Measurements from ENCODE around the gene SH3PXD2A.
A peak's percentile ranks its signal among the peaks of the same experiment; 100 is the strongest.

SH3PXD2A gene

DNA sequence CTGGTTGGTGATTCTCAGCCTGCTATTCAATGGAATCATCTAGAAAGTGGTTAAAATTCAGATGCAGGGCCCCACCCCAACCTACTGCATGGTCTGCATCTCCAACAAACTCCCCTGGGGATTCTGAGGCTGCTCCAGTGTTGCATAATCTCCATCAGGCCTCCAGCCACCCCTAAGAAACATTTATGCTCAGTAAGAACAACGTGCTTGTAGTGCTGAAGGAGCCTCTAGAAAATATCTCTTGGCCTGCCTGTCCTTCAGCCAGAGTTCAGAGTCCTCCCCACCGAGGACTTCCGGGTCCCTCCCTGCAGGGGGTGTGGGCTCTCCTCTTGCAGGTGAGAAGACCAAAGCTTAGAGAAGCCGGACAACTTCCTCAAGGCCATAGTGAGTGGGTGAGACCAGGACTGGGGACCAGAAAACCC is 159.8 kb downstream of the SH3PXD2A start:
- peaks cover 23% of the 10 kb centered on the region for H3K4me1 ChIP-seq
- TF ChIP-seq, protein P1, sequence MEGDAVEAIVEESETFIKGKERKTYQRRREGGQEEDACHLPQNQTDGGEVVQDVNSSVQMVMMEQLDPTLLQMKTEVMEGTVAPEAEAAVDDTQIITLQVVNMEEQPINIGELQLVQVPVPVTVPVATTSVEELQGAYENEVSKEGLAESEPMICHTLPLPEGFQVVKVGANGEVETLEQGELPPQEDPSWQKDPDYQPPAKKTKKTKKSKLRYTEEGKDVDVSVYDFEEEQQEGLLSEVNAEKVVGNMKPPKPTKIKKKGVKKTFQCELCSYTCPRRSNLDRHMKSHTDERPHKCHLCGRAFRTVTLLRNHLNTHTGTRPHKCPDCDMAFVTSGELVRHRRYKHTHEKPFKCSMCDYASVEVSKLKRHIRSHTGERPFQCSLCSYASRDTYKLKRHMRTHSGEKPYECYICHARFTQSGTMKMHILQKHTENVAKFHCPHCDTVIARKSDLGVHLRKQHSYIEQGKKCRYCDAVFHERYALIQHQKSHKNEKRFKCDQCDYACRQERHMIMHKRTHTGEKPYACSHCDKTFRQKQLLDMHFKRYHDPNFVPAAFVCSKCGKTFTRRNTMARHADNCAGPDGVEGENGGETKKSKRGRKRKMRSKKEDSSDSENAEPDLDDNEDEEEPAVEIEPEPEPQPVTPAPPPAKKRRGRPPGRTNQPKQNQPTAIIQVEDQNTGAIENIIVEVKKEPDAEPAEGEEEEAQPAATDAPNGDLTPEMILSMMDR (IDR thresholded peaks at IDR 0.05; ENCODE audit: low read depth, low read length): no peak
- H3K27me3 ChIP-seq: no peaks in the 10 kb centered on the region
- no peak for DNase-seq
- H3K36me3 ChIP-seq: no peaks in the 10 kb centered on the region
- no peak overlapping the region for H3K4me3 ChIP-seq (ENCODE audit: low read depth, low read length)
- no peaks in the 10 kb centered on the region for H3K9me3 ChIP-seq

DNA sequence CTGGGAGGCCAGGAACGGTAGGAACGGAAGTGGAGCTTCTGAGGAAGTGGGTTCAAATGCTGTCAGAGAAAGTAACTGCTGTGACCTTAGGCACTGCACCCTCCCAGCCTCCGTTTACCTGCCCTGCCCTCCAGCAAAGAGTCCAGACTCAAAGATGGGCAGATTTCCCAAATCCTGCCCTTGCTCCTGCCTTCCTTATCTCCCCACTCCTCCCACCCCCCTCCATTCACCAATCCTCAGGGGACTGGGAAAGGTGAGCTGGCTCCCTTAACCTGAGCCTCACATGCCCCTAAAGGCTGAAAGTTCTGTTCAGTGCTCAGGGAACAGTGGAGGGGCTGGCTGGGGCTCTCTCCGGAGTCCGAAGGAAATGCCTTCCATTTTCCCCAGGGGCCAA is 161.6 kb downstream of the SH3PXD2A start:
- no peak for DNase-seq
- TF ChIP-seq, protein P1 (IDR thresholded peaks at IDR 0.05; ENCODE audit: low read depth, low read length): no peak
- no peaks in the 10 kb centered on the region for H3K36me3 ChIP-seq
- no peaks in the 10 kb centered on the region for H3K9me3 ChIP-seq
- peaks cover 23% of the 10 kb centered on the region for H3K4me1 ChIP-seq
- H3K4me3 ChIP-seq (ENCODE audit: low read depth, low read length): peak overlapping the region; percentile 55
- no peaks in the 10 kb centered on the region for H3K27me3 ChIP-seq

DNA sequence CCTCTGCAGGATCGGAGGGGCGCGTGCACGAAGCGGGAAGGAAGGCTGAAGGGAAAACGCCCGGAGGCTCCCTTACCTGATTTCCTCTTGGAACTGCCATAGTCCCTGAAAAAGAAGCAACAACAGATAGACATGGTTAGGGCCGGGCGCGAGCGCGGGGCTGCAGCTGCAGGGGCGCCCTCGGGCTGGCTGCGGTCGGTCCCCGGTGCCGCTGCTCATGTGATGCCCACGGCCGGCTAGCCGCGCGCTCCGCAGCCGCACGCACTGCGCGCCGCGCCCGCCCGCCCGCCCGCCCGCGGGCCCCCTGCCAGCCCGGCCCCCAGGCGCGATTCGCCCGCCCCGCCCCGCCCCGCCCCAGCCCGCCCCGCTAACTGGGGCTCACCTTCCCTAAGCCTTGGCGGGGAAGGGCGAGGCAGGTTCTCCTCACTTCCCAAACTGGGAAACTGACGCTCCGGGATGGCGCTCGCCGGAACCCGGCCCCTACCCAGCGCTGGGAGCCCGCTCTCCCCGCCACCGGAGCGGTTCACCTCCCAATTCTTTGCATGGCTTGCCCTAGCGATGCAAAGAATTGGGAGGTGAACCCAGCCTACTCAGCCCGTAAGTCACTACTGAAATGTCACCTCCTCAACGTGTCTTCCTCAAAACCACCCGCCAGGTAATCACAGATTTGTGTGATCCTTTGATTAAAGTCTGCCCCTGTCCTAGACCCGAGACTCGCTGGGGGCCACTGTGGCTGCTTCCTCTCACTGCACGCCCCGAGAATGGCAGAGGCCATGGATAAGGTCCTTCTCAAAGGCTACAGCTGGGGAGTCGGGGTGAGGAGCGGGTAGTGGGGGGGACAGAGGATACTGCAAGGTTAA is 162.2 kb downstream of the SH3PXD2A start:
- Histone ChIP-seq H3K4me1 (peaks cover 23% of the 10 kb centered on the region), H3K9me3 (no peaks in the 10 kb centered on the region), H3K27me3 (no peaks in the 10 kb centered on the region), H3K36me3 (no peaks in the 10 kb centered on the region), H3K4me3 (ENCODE audit: low read depth, low read length) (peak overlapping the region; percentile 55)
- TF ChIP-seq, protein P1 (IDR thresholded peaks at IDR 0.05; ENCODE audit: low read depth, low read length): no peak
- DNase-seq: peak; percentile 49

DNA sequence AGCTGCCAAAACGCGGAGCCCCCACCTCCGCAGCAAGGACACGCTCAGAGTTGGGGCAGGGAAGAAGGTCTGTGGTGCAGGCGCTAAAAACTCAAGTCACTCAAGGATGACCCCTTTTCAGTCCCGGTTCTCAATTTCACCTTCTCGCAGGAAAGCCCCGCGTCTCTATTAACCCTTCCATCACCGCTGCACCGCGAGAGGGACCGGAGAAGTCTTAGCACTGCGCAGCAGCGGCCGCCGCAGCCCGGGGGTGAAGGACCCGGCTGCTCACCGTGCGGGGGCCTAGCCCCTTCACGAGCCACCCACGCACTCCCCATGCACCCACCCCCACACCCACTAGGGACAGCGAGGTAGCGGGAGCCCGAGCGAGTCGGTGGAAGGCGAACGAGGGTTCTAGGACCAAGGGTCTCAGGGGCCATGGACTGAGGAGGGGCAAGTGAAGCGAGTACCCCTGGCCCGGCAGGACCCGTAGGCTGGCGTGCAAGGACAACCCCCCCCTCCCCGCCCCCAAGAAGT is 162.9 kb downstream of the SH3PXD2A start:
- TF ChIP-seq, protein P1 (IDR thresholded peaks at IDR 0.05; ENCODE audit: low read depth, low read length): no peak
- H3K36me3 ChIP-seq: no peaks in the 10 kb centered on the region
- H3K4me1 ChIP-seq: peaks cover 23% of the 10 kb centered on the region
- no peak for DNase-seq
- H3K9me3 ChIP-seq: no peaks in the 10 kb centered on the region
- H3K4me3 ChIP-seq (ENCODE audit: low read depth, low read length): peak overlapping the region; percentile 36
- no peaks in the 10 kb centered on the region for H3K27me3 ChIP-seq

DNA sequence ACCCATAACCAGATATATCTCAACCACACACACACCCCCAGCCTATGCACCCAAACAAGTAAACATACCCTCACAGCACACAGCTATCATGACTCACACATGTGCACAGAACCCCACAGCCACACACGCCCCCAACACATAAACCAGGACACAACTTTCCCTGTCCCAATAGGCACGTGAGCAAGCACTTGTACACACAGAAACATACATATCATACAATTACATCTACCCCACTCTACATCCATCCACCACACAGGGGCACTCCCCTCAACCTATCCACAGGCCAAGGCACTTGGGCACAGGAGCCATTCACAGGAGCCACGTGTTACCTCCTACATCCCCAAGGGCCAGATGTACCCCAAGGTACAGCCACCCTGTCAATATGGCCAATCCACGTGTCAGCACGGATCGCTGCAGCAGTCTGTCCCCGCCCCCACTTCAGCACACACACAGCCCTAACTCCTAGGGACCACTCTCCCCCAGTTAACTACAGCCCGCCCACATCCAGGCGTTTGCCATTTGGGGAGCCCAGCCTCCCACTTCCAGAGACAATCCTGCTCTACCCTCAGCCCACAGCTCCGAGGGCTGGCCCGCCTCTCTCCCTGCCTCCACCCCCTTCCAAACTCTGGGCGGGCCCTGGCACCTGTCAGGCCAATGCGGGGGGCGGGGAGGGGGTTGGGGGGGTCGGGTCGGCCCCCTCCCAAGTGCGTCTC is 163.5 kb downstream of the SH3PXD2A start:
- Histone ChIP-seq H3K9me3 (no peaks in the 10 kb centered on the region), H3K4me1 (peaks cover 21% of the 10 kb centered on the region), H3K27me3 (no peaks in the 10 kb centered on the region), H3K4me3 (ENCODE audit: low read depth, low read length) (no peak overlapping the region), H3K36me3 (no peaks in the 10 kb centered on the region)
- TF ChIP-seq, protein P1 (IDR thresholded peaks at IDR 0.05; ENCODE audit: low read depth, low read length): no peak
- no peak for DNase-seq
